ENCODE data around the gene METTL16.

DNA sequence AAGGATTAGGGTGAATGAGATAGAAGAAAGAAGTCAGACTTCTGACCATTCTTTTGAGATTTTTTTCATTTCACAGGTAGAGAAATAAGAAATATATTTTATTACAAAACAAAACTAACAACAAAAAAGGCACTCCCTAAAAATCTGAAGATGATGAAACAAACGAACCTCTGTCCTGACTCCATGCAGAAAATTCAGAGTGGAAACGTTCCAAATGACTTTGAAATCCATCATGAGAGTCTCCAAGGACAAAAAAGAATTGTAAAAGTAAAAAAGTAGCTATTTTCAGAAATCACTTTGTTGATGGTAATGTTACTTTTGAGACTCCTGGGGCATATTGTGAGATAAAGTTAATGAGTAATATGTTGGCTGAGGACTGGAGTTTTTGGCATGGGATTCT is 84.5 kb downstream of the METTL16 start:
- TF ChIP-seq POLR2A (IDR thresholded peaks at IDR 0.05) (no peak), EP300 (IDR thresholded peaks at IDR 0.05; ENCODE audit: low read depth) (no peak), POLR2AphosphoS5 (IDR thresholded peaks at IDR 0.05) (no peak)
- TF ChIP-seq, protein P1, sequence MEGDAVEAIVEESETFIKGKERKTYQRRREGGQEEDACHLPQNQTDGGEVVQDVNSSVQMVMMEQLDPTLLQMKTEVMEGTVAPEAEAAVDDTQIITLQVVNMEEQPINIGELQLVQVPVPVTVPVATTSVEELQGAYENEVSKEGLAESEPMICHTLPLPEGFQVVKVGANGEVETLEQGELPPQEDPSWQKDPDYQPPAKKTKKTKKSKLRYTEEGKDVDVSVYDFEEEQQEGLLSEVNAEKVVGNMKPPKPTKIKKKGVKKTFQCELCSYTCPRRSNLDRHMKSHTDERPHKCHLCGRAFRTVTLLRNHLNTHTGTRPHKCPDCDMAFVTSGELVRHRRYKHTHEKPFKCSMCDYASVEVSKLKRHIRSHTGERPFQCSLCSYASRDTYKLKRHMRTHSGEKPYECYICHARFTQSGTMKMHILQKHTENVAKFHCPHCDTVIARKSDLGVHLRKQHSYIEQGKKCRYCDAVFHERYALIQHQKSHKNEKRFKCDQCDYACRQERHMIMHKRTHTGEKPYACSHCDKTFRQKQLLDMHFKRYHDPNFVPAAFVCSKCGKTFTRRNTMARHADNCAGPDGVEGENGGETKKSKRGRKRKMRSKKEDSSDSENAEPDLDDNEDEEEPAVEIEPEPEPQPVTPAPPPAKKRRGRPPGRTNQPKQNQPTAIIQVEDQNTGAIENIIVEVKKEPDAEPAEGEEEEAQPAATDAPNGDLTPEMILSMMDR (IDR thresholded peaks at IDR 0.05), result no peak
